Fibroblast of skin of right biceps (primary cell): ENCODE data around the gene CNFN.
A peak's percentile ranks its signal among the peaks of the same experiment; 100 is the strongest.

Experiments used
- DNase-seq: peaks from one replicate; pipeline ENCODE4 v3.0.0-alpha.2; 2013

CNFN gene, protein sequence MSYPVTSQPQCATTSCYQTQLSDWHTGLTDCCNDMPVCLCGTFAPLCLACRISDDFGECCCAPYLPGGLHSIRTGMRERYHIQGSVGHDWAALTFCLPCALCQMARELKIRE

DNA sequence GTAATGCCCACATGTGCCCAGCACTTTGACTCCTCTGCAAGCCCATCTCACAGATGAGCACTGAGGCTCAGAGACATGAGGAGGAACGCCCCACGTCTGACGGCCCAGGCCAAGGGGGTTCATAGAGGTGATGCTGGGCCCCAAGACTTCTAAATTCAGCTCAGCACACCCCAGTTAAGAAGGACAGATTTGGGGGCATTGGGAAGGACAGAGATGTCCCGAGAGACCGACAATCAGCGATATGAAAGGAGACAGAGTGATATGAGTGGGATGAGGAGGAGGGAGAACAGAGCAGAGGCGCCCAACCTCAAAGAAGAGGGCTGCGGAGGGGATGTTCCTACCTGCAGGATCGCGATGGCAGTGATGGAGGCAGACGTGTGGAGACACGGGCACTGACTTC lies at the start of gene CNFN:
Gene CNFN (minus strand): TSS at position 399 of the 400 bp plus-strand sequence. CDS start 1,260 bp downstream, outside the sequence.
- no peak for DNase-seq

DNA sequence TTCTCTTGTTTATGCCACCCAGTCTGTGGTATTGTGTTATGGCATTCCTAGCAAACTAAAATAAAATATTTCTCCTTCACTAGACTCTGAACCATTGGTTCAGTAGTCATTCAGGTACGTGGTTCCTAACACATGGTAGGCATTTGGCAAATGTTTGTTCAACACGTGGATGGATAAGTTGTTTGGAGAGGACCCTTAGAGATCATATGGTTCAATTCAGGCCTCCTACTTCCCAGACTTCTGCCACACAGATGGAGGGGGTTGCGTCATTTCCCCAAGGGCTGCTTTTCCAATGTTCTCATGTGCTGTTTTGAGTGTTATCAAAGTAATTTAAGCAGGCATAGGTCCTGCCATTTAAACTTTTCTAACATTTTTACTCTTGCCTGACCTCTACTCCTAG lies 45.9 kb upstream of the CNFN start:
- DNase-seq = peak; percentile 60

DNA sequence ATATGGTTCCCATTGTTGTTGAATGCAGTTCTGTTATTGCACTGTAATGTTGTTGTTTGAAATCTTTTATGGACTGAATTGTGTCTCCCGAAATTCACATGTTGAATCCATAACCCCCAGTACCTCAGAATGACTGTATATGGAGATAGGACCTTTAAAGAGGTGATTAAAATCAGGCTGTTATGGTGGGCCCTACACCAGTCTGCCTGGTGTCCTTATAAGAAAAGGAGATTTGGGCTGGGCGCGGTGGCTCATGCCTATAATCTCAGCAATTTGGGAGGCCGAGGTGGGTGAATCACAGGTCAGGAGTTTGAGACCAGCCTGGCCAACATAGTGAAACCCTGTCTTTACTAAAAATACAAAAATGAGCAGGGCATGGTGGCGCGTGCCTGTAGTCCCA lies 45.2 kb upstream of the CNFN start:
- DNase-seq = no peak

DNA sequence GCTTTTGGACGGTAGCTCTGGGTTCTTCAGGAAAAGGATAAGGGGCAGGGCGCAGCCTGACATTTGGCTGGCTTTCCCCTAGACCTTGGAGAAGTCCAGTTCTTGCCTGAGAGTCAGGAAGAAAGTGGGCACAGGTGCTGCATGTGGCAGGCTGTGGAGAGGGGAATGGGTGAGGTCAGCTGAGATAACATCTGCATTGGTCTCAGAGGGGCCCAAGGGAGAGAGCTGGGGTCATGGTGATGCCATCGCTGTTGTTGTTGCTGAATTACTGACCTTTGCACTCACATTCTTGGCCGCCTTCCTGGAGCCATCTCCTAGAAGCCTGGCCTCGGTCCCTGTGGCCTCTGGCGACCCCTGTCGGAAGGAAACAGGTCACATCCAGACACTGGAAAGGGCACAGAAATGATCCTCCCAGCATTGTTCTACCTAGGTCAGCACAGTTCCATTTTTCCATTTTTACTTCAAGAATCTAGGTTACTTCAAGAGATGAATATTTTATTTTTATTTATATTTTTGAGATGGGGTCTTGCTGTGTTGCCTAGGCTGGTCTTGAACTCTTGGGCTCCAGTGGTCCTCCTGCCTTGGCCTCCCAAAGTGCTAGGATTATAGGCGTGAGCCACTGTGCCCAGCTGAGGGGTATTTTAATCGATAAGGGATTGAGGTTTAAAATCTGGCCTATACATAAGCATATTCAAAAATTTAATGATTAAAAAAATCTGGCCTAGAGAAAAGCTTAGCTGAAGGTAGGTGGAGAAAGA lies 43.6 kb upstream of the CNFN start:
- peak; percentile 37 for DNase-seq

DNA sequence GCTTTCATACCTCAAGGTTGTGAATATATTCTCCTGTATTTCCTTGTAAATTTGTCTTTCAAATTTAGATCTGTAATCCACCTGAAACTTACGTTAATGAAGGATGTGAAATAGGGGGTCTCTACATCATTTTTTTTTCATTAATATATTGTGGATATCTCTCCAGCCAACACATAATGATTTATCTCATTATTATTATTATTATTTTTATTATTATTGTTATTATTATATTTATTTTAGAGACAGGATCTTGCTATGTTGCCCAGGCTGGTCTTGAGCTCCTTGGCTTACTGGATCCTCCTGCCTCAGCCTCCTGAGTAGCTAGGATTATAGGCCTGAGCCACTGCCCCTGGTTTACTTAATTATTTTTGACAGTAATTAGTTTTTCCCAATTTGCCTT lies 41.4 kb upstream of the CNFN start:
- DNase-seq = no peak

DNA sequence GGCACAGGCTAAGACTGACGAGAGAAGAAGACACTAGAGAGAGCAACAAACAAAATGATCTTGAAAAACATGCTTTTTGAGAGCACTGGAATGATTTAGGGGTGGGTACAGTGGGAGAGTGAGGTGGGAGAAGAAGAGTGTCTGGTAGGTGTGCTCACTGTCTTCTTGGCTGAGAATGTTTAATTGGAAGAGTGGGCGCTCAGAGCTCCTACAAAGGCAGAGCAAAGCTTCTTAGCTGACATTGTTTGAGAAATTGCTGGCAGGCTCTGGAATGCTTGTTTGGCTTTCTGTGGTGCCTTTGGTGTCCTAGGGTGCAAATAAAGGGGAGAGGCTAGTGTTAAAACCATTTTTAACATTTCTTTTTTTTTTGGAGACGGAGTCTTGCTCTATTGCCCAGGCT lies 38.6 kb upstream of the CNFN start:
- DNase-seq = no peak

DNA sequence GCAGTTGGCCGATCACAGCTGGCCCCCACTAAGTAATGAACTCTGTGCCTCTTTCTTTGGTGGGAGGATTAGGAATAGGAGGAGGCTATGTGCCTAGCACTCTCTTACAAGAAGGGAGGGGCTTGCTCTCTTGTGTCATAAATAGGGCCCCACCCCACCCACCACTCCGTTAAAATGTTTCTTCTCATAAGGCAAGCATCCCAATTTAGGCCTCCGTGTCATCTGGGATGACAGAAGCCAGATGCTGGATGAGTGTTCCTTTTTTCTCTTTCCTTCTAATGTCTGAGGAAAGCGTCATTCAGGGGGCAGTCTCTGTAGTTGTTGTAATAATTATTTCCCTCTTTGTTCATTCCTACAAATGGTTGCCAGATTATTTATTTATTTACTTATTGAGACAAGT lies 37.2 kb upstream of the CNFN start, which contains the start of gene LIPE:
Gene LIPE (minus strand): TSS at position 76 of the 400 bp plus-strand sequence. CDS start 239 bp downstream, outside the sequence.
- peak; percentile 19 for DNase-seq

DNA sequence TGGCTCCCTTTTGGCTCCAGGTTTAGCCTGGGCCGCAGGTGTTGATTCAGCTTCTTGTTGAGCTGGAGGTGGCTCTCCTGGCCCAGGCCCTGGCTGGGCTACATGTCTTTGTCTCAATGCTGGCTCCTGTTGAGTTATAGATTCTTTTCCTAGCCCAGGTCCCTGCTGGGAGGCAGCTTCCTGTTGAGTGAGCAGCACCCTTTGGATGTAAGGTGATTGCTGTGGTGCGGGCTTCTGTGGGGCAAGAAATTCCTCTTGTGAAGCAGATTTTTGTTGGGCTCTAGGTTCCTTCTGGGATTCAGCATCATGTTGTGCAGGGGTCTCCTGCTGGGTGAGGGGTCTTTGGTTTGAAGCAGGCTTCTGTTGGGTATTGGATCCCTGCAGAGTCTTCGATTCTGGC lies 36.5 kb upstream of the CNFN start:
- DNase-seq = no peak

DNA sequence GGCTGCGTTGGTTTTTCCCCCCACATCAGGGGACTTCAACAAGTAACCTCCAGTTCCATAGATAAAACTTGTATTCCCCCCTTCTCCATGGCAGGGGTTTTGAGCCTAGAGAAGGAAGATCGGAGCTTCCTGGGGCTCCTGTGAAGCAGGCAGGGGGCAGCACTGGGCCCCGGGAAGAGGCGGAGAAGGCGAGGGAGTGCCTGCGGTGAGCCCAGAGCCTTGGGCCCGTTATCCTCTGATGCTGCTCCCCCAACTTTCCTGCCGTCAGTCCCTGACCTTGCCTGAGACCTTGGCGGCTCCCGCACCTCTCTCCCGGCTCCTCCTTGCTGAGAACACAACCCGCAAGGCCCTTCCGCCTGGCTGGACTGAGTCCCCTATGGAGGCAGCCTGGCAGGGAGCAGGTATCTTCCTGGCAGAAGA lies 34.6 kb upstream of the CNFN start:
- DNase-seq = no peak

DNA sequence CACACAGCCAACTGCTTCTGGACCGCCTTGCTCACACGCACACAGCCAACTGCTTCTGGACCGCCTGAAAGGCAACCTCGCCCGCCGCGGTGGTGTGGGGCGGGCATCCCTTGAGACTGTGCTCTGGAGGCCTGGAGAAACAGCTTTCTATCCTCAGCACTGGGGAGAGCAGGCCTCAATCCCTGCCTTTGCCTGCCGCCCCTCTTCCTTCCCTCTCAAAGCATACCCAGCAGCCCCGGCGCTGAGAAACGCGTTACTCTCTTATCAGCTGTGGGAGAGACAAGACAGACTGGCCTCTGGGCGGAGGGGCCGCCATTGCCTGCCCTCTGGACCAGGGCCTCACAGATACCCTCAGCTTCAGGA lies 34.2 kb upstream of the CNFN start:
- no peak for DNase-seq

DNA sequence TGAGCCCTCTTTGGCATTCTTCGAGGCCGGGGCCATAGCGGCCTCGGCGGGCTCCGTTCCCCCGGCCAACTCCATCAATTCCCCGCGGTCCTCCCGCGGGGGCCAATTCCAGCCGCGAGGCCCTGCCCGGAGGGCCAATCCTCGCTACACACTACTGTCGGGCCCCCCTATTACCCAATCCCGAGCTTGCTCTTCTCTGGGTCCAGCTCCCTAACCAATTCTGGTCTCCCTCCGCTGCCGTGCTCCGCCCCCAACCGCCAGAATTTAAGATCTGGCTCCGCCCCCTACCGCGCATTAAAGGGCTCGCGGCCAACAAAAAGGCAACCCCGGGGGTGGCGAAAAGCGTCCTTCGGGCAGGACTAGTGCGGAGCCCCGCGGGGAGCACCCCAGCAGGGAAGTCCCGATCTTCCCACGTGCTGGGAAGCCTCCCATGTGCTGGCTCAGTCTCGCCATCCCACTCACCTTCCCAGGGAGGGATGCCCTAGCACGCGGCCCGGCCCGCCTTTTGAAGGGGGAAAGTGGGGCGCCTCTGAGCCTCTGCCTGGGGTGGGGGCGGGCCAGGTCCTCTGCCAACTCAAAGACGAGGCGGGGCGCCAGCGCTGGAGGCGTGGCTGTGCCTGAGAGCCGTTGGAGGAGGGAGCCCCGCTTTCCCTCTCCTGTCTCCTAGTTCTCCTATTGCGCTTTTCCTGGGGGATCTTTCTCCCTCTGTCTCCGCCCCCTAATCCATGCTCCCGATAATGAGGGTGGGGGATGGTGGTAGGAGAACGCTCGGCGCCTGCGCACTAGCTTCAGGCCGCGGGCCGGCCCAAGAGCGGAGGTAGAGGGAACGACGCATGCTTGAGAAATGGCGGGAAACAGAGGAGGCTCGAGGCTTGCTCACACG lies 33.6 kb upstream of the CNFN start:
- peak; percentile 96 for DNase-seq

DNA sequence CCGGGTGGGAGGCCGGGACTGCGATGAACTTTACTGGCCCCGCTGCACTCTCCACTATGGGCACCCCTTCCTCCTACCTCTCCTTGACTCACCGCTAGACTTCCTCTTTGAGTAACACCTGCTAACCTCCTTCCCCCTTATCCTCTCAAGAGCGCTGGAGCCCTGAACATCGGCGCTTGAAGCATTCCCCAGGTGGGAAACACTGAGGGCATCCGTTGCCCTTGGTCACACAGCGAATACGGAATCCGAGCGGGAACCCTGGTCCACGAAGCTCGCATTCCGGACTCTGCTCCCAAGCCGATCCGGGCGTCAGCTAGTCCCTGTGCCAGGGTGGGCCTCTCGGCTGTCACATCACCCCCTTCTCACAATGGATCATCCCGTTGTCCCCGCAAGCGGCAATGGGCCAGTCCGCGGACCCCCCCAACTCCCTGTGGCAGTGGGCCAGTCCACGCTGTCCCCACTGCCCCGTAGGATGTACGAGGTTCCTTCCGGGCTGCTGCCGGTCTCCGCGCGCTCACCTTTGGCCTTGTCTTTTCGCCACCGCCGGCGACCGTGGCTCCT lies 32.9 kb upstream of the CNFN start:
- DNase-seq = peak; percentile 46

DNA sequence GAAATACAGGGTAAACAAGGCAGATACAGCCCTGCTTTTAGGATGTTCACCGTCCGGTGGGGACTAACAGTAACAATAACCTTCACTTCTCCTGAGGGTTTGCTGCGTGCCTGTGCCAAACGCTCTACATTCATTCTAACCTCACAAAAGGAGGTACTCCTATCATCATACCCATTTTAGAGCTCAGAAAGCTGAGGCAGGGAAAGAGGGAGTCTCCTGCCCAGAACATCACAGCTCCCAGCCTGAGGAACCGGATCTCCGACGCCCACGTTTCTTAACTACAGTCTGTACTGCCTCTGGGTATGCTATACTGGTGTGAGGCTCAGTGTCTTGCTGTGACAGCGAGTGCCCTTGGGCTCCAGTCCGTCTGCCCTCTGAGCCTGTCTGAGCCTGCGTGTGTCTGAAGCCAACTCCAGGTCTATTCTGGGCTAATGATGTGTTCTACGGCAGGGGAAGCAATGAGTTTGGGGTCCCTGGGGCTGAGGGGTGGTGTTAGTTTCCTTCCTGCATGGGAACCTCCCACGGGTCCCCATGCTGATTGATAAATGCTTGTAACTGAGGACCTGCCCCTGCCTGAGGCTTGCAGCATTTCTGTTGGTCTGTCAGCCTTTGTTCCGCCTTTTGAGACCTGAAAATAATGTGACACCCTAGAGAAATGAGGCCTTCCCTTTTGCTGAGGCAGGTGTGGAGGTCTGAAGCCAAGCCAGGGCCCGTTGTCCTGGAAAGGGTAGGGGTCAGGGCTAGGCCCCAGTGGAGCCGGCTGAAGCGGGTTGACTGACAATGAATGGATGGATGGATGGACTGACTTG lies 32.2 kb upstream of the CNFN start:
- no peak for DNase-seq

DNA sequence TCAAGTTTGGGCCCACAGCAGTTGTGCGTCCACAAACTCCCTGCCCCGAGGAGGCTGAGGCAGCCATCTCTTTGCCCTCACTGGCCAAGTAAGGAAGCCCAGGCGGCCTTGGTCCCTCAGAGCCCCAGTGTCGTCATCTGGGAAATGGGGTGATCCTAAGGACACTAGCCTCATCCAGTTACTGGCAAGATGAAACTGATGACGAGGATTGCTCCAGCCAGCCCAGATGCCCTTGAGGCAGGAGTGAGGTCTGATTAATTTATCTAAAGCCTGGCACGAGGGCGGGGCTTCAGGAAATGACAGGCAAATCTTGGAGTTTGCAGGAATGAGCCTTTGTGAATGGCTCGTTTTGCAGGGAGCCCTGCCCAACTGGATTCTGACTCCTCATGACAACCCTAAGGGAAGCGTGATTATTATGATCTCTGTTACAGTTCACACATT lies 31.5 kb upstream of the CNFN start:
- no peak for DNase-seq

DNA sequence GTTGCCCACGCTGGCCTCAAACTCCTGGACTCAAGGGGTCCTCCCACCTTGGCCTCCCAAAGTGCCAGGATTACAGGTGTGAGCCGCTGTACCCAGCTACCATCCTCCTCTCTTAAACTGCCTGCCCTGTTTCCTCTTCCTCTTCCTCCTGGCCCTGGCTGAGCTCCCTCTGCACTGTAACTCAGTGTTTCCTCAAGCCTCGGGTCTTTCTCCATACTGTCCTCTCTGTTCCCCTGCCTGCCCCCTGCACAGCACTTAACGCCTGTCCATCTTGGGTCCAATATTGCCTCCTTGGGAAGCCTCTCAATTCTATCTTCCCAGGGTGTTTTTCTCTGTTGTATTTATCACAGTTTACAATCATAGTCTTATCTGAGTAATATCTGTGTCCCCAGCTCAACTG lies 31.0 kb upstream of the CNFN start:
- DNase-seq = no peak

DNA sequence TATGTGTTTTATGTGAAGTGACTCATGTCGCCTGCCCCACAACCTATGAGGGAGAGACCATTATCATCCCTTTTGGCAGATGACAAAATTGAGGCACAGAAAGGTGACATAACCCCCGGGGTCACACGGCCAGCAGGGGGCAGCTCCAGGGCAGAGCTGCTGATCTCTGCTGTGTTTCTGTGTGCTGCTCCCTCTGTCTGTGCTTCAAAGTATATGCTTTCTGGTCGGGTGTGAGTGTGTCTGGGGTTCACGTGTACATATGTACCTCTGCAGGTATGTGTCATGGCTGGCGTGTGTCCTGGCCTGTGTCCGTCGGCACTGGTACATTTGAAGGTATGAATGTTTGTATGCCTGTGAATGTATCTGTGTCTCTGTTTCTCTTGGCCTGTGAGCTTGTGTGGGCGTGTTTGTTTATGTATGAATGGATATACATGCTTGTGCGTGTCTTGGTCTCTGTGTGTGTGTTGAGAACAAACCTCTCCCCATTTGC lies 30.0 kb upstream of the CNFN start:
- peak; percentile 42 for DNase-seq

DNA sequence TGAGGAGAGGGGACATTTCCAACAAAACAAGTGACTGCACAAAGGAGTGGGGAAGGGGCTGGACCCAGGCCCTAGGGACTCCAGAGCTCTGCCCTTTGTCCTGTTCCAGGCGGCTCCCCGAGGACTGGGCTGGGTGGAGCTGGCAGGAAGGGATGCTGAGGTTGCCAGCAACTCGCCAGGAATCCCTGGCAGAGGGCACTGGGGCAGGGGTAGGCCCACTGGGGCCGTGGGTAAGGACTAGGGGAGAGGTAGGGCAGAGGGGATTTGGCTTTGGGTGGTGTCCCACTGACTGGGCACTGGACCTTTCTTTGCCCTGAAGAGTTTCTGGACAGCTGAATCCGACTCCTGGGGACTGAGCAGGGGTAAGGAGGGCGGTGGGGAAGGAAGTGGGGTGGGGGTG lies 29.2 kb upstream of the CNFN start:
- no peak for DNase-seq

DNA sequence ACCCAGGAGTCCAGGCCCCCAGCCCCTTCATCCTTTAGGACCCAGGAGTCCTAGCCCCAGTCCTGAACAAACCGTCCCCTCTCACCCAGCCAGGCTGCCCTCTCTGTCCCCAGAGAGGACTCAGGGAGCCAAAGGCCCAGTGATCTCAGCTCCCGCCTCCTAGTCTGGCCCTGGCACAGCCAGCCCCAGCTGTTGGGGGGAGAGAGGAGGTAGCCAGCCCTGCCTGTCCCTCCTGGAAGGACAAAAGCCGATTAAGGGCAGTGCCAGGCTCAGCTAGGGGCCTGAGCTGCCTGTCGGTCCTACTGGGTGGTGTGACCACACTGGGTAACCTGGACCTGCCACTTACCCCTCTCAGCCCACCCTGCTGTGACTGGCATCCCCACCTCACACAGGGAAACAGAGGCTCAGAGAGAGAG lies 22.6 kb upstream of the CNFN start:
- no peak for DNase-seq

DNA sequence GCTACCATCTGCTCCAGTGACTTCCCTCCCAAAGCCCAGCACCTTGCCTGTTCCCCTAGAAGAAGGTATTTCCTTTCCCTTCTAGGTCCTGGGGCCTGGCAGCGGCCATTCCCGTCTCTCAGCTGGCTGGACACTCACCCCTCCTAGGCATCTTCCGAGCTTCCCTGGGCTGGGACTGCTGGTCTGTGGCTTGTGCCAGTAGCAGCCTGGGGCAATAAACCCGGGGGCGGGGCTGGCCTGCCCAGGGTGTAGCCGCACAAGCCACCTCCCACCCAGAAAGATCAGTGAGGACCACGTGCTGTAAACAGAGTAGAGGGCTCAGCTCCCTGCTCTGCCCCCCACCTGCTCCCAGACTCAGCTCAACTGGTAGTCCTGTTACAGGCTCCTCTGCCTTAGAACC lies 22.1 kb upstream of the CNFN start:
- no peak for DNase-seq

DNA sequence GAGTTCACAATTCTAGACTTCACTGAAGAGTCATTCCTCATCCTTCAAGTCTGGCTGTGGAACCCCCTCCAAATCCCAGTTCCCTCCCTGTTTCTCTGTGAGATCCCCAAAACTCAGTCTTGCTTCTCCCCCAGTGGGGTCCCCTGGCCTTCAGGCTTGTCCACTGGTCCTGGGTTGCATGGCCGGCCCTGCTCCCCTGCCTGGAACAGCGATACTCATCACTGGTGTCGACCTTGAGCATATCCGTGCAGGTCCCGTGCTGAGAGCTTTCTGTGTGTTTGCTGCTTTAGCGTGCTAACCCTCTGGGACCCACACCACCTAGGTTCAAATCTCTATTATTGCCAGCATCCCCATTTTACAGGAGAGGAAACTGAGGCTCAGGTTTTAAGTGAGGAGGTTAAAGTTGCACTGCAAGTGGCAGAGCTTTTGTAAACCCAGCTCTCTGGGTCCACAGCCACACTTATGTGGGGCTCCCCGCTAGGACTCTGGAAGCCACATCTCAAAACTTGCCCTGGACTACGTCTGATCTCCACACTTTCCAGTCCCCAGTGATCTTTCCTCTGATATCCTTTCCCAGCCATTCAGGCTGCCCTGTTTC lies 21.6 kb upstream of the CNFN start:
- no peak for DNase-seq

DNA sequence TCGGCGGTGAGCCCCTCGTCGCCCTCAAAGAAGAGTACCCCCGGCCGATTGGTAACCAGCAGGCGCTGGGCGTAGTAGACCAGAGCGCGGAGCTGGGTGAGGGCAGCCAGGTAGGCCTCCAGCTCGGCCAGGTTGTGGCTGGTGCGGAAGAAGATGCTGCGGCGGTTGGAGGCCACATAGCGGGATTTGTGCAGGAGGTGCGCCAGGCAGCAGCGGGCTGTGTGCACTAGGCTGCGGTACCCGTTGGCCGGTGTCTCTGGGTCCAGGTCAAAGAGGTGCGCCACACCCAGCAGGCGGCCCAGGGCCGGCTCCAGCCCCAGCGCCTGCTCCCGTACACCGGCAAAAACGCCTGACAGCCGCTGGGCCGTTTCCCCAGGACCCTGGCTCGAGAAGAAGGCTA lies 20.3 kb upstream of the CNFN start:
- DNase-seq = no peak

DNA sequence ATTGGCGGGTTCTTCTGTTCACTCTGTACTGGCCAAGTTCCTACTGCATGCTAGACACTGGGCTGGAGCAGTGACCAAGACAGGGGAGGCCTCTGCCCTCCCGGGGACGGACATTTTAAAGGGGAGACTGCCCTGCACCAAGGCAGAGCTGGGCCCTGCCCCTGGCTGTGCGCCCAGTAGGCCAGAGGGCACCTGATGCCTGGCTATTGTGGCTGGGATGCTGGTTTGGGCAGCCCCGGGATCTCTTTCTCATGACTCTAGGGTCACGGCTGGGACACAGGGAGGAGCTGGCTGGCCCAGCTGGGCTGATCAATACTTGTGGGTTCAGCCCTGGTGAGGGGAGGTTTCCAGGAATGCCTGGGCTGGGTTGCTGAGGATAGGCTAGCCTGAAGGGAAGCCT lies 19.4 kb upstream of the CNFN start:
- no peak for DNase-seq
